Keratinocyte (primary cell): ENCODE data around the gene NGDN. TPM values are rescaled to one million over a fixed set of nuclear protein-coding genes. Genes with fewer than 3 reads are reported as not detected.

Experiments used
- DNase-seq: peaks from one replicate; pipeline ENCODE4 v3.0.0-alpha.2; 2011; ENCODE audit warnings: low read depth, missing footprints, low spot score
- FAIRE-seq: peaks from 2 replicates; lab custom pipeline; 2011; peaks lifted over from hg19 to GRCh38; lab: Jason Lieb, UNC
- H2AFZ ChIP-seq: 2 replicates; pipeline ENCODE4 v1.6.0; 2012; ENCODE audit warnings: low read length, control low read depth, inconsistent platforms; ENCODE audit not compliant: control insufficient read depth
- H3K27ac ChIP-seq: 2 replicates; pipeline ENCODE4 v1.5.1; 2011; ENCODE audit warnings: low read length; ENCODE audit not compliant: control insufficient read depth, insufficient read depth
- H3K27me3 ChIP-seq: 3 replicates; pipeline ENCODE4 v1.6.0; 2011; ENCODE audit warnings: low read length; ENCODE audit not compliant: control insufficient read depth, insufficient read depth; ENCODE audit errors: extremely low read depth
- H3K36me3 ChIP-seq, 2 experiments: 2 replicates in 1 of 2; 3 replicates in 1 of 2; pipeline ENCODE4 v1.5.1; 2011; ENCODE audit warnings: low read length in 2 of 2, mild to moderate bottlenecking in 1 of 2; ENCODE audit not compliant: control insufficient read depth in 2 of 2, insufficient read depth in 2 of 2; ENCODE audit errors: extremely low read depth in 1 of 2
- H3K4me1 ChIP-seq: 3 replicates; pipeline ENCODE4 v1.5.1; 2011; ENCODE audit warnings: low read length; ENCODE audit not compliant: control insufficient read depth, insufficient read depth; ENCODE audit errors: extremely low read depth
- H3K4me2 ChIP-seq: 3 replicates; pipeline ENCODE4 v1.6.0; 2011; ENCODE audit warnings: low read depth, low read length; ENCODE audit not compliant: control insufficient read depth, insufficient read depth; ENCODE audit errors: extremely low read depth
- H3K4me3 ChIP-seq, 3 experiments: fragments of 200-600 bp in 1 of 3; sonication (generic) in 1 of 3; 2 replicates in 2 of 3; 3 replicates in 1 of 3; pipeline ENCODE4 v1.5.1; 2011 to 2016; ENCODE audit warnings: low read length in 3 of 3, mild to moderate bottlenecking in 3 of 3, control low read depth in 2 of 3, inconsistent platforms in 1 of 3, low read depth in 1 of 3, mixed read lengths in 1 of 3, mixed run types in 1 of 3, moderate library complexity in 1 of 3; ENCODE audit not compliant: control insufficient read depth in 2 of 3, insufficient read depth in 2 of 3; ENCODE audit errors: extremely low read depth in 1 of 3
- H3K79me2 ChIP-seq: 2 replicates; pipeline ENCODE4 v1.6.0; 2012; ENCODE audit warnings: low read length; ENCODE audit not compliant: control insufficient read depth, insufficient read depth
- H3K9ac ChIP-seq: 3 replicates; pipeline ENCODE4 v1.6.0; 2011; ENCODE audit warnings: low read length; ENCODE audit not compliant: control insufficient read depth, insufficient read depth; ENCODE audit errors: extremely low read depth
- H3K9me1 ChIP-seq: 3 replicates; pipeline ENCODE4 v1.6.0; 2011; ENCODE audit warnings: low read length; ENCODE audit not compliant: control insufficient read depth, insufficient read depth; ENCODE audit errors: extremely low read depth
- H3K9me3 ChIP-seq: 2 replicates; pipeline ENCODE4 v1.5.1; 2012; ENCODE audit warnings: low read depth, low read length; ENCODE audit not compliant: control insufficient read depth
- H4K20me1 ChIP-seq: 3 replicates; pipeline ENCODE4 v1.6.0; 2011; ENCODE audit warnings: low read length; ENCODE audit not compliant: control insufficient read depth, insufficient read depth; ENCODE audit errors: extremely low read depth
- EZH2 ChIP-seq: IDR thresholded peaks from one replicate; pipeline ENCODE4 v1.6.1; 2012; ENCODE audit warnings: inconsistent platforms, mild to moderate bottlenecking, low read length, moderate library complexity
- dilution Hi-C: fragments of 300-500 bp; cut with MboI; formaldehyde crosslinking; loops from one replicate; pipeline ENCODE4 v1.7.0; 2020; ENCODE audit warnings: low sequenced_read_pairs; ENCODE audit not compliant: extremely low pct_ligation_motif_present
- polyA plus RNA-seq, 5 experiments: library from polyadenylated mRNA; depleted of rRNA in 3 of 5; stranded (reverse) in 3 of 5; stranded (forward) in 1 of 5; unstranded in 1 of 5; fragments of >200 nt; gene quantifications; 1 replicate in 1 of 5; 2 replicates in 3 of 5; 3 replicates in 1 of 5; pipeline versions ENCODE4 v1.2.1 to v1.2.3, GENCODE V29; 2011 to 2012; ENCODE audit warnings: missing spikeins in 2 of 5, low read depth in 1 of 5, low replicate concordance in 1 of 5
- TF ChIP-seq, protein P1 (sequence below), 3 experiments: IDR thresholded peaks in 1 of 3; conservative IDR thresholded peaks in 1 of 3; optimal IDR thresholded peaks in 1 of 3; 2 replicates in 2 of 3; 3 replicates in 1 of 3; pipeline versions ENCODE3 to v1.5.1; 2011; ENCODE audit warnings: low read length in 3 of 3, mild to moderate bottlenecking in 3 of 3, moderate library complexity in 2 of 3, control low read depth in 1 of 3, inconsistent platforms in 1 of 3; ENCODE audit not compliant: insufficient read depth in 2 of 3; ENCODE audit errors: extremely low read depth in 1 of 3

Gene NGDN
- polyA plus RNA-seq, 1 donor (not counting 4 experiments of a cell fraction or from before 2014, with no cell fraction given), result 58.7 TPM

DNA sequence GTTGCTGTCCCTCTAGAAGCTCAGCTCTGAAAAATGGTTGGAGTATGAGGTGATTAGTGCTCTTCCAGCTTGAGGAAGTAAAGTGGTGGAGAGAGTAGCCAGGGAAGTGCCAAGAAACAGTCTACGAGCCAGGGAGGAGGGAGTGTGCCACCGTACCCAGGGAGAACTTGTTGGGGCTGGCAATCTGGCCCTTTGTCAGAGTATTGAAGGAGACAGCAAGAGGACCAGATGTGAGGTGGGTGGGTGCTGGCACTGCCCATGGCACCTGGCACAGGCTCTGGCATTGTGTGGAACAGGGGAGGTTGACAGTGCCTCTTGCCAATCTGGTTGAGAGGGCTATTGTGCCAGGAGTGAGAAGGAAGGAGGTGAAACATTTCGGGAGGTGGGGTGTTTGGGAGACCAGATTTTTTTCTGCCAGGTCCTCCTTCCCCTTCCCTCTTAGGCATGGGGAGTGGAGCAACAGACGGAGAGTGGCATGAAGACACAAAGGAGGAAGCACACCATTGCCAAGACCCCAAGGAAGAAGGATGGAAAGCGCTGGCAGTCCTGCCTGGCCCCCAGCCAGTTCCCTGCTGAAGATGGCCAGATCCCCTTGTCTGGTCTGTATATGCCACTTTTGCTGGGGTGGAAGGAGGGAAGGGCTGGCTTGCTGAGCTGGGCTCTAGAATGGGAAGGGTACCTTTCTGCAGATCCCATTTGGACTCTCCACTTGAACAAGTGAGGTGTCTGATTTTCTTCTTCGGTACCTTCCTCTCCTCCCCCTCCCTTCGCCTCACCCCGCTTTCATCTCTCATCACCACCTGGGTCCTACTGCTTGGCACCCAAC lies 44.5 kb downstream of the NGDN start:
- no peaks in the 10 kb centered on the region for H3K9me3 ChIP-seq
- no peak overlapping the region for H3K27ac ChIP-seq
- H3K36me3 ChIP-seq, result no peaks in the 10 kb centered on the region
- no peaks in the 10 kb centered on the region for H4K20me1 ChIP-seq
- DNase-seq (no peak), FAIRE-seq (no peak)
- peaks cover 6% of the 10 kb centered on the region for H3K27me3 ChIP-seq
- no peak overlapping the region for H2AFZ ChIP-seq
- no peak for TF ChIP-seq EZH2
- TF ChIP-seq, protein P1, sequence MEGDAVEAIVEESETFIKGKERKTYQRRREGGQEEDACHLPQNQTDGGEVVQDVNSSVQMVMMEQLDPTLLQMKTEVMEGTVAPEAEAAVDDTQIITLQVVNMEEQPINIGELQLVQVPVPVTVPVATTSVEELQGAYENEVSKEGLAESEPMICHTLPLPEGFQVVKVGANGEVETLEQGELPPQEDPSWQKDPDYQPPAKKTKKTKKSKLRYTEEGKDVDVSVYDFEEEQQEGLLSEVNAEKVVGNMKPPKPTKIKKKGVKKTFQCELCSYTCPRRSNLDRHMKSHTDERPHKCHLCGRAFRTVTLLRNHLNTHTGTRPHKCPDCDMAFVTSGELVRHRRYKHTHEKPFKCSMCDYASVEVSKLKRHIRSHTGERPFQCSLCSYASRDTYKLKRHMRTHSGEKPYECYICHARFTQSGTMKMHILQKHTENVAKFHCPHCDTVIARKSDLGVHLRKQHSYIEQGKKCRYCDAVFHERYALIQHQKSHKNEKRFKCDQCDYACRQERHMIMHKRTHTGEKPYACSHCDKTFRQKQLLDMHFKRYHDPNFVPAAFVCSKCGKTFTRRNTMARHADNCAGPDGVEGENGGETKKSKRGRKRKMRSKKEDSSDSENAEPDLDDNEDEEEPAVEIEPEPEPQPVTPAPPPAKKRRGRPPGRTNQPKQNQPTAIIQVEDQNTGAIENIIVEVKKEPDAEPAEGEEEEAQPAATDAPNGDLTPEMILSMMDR (optimal IDR thresholded peaks at IDR 0.05 in 1 of 3, IDR thresholded peaks at IDR 0.05 in 1 of 3, conservative IDR thresholded peaks at IDR 0.05 in 1 of 3; ENCODE audit: extremely low read depth in 1 of 3, insufficient read depth in 2 of 3, low read length in 3 of 3), result no peak
- H3K9ac ChIP-seq, result no peak overlapping the region
- no peaks in the 10 kb centered on the region for H3K9me1 ChIP-seq
- H3K4me2 ChIP-seq, result no peak overlapping the region
- dilution Hi-C loops, result no loop called here
- H3K4me3 ChIP-seq, result no peak overlapping the region
- no peaks in the 10 kb centered on the region for H3K4me1 ChIP-seq
- H3K79me2 ChIP-seq, result no peaks in the 10 kb centered on the region

DNA sequence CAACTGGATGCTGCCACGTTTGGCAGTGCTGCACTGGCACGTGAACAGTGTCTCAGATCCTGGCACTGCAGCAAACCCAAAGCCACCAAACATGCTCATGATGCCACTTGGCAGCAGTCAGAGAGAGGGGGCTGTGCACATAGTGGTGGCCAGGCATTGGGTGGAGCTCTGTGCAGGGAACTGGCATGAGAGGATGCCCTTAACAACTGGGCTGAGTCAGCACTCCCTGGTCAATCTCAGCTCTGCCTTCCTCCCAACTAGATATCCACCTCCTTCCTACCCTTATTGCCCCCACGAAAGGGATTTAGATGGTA lies 45.1 kb downstream of the NGDN start:
- DNase-seq, result no peak
- H3K4me3 ChIP-seq, result no peak overlapping the region
- no peaks in the 10 kb centered on the region for H3K9me3 ChIP-seq
- no peaks in the 10 kb centered on the region for H3K79me2 ChIP-seq
- H3K9me1 ChIP-seq, result no peaks in the 10 kb centered on the region
- peaks cover 6% of the 10 kb centered on the region for H3K27me3 ChIP-seq
- H4K20me1 ChIP-seq, result no peaks in the 10 kb centered on the region
- H3K4me1 ChIP-seq, result no peaks in the 10 kb centered on the region
- no peak for FAIRE-seq
- H3K27ac ChIP-seq, result no peak overlapping the region
- dilution Hi-C loops, result no loop called here
- no peak overlapping the region for H2AFZ ChIP-seq
- no peaks in the 10 kb centered on the region for H3K36me3 ChIP-seq
- no peak overlapping the region for H3K4me2 ChIP-seq
- no peak for TF ChIP-seq EZH2
- TF ChIP-seq, protein P1 (optimal IDR thresholded peaks at IDR 0.05 in 1 of 3, IDR thresholded peaks at IDR 0.05 in 1 of 3, conservative IDR thresholded peaks at IDR 0.05 in 1 of 3; ENCODE audit: extremely low read depth in 1 of 3, insufficient read depth in 2 of 3, low read length in 3 of 3), result no peak
- H3K9ac ChIP-seq, result no peak overlapping the region
